SH-SY5Y (cell line): ENCODE data around the gene SLC12A3.

Experiments
- GATA2 ChIP-seq: IDR thresholded peaks from 2 replicates; pipeline ENCODE4 v1.6.1; 2011; ENCODE audit warnings: mild to moderate bottlenecking, low read depth, low read length
- GATA3 ChIP-seq: IDR thresholded peaks from 2 replicates; pipeline ENCODE4 v1.6.1; 2011; ENCODE audit warnings: low read depth, mild to moderate bottlenecking, low read length, moderate library complexity

DNA sequence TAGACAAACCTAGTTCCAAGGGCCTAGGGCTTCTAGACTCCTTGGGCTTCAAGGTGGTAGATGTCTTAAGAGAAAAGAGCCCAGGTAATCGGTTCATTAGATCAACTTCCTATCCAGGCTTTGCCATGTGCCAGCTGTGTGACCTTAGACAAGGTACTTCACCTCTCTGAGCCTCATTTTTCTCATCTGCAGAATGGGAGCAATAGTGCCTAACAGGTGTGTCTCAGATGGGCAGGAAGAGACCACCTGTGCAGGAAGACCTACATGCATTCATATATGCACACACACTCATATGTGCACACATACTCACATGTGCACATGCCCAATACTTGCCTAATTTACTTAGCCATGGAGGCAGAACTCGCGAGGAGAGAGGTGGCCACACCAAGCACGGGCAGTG, 15.7 kb downstream of the SLC12A3 start:
- TF ChIP-seq GATA2 (no peak), GATA3 (no peak)
